ENCODE results near the gene KCNJ10.

The KCNJ10 gene

DNA sequence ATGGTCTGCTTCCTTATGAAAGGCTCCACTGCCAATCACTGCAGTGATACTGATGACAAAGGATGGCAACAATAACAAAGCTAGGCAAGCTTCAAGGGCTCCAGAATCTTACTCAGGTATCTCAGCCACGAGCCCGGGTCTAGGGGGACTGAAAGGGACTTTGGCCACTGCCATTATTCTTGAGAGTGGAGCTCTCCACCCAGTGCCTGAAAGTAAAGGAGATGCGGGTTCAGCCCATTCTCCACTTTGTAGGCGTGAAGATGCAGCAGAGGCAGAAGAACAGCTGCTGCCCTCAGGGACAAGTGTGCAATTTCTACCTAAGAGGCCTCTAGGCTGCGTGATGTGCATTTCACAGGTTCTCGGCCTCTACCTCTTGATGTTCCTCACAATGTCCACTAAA, 84.5 kb downstream of the KCNJ10 start:
- no peak for DNase-seq

DNA sequence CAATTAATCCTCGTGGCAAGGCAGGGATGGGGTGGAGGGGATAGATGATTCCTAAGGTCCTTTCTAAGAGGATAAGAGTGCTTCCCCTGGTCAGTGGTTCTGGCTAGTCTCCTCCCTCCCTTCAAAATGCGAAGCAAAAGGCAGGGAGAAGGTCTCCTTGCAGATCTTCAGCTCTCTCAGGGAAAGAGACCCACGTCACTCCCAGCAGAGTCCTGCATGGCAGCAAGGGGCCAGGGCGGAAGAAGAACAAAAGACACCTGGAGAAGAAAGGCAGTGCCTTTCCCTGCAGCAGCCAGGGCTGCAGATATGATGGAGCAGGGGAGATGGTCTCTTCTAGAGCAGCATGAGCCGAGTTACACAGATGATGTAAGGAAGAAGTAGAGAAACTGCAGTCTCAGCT, 86.3 kb downstream of the KCNJ10 start:
- DNase-seq = no peak

DNA sequence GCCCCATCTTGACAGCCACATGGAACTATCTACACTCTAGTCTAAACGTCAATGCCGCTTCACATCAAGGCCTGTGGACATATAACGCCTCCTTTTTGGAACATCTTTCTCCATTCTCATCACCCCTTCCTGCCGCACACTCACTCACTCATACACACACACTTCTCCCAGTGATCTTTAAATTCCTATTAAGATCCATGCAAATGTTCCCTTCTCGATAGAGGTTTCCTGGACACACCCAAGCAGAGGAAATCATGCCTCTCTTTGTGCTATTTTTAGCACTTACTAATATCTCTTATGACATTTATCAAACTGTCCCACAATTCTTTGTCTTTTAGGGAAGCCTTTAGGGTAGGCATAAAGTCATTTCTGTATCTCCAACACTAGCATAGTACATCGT, 87.7 kb downstream of the KCNJ10 start:
- DNase-seq = no peak

DNA sequence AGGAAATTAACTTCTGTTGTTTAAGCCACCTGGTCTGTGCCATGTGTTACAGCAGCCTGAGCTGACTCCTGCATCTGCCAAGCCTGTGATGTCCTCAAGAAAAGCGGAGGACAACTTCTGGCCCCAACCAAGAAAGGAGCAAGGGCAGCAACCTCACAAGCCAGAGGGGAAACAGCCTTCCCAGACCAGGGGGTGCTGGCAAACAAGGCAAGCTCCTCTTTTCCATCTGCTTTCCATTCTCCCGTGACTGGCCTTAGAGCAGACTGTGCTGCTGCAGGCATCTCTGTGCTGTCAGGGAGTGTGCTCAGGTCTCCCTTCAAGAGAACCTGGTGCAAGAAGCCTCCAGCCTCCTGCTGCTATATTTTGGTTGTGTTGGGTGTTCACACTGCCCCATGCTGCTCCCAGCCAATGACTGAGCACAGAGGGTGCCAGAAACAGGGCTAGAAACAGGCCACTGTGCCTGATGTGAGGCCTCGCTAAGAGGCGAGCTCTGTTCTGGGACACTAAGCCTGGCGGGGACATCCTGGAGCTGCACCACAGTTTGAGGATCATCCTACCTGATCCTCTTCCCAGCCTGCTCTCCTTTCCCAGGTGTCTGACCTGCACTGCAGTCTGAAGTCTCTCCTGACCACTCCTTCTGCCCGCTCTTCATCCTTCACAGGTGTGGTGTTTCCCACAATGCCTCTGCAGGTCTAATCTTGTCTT, 88.5 kb downstream of the KCNJ10 start:
- DNase-seq = no peak

DNA sequence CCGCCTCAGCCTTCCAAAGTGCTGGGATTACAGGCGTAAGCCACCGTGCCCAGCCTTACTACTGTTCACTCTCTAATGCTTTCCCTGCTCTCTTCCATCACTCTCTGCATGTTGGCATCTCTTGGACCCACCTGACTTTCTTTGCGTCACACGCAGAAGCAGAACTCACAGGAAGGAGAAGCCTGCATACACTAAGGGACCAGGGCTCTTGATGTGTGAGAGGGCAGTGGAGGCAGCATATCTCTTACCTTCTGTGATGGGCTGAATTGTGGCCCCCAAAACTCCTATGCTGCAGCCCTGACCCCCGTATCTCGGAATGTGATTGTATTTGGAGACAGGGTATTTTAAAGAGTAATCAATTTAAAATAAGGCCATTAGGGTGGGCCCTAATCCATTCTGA, 89.2 kb downstream of the KCNJ10 start:
- DNase-seq = no peak

DNA sequence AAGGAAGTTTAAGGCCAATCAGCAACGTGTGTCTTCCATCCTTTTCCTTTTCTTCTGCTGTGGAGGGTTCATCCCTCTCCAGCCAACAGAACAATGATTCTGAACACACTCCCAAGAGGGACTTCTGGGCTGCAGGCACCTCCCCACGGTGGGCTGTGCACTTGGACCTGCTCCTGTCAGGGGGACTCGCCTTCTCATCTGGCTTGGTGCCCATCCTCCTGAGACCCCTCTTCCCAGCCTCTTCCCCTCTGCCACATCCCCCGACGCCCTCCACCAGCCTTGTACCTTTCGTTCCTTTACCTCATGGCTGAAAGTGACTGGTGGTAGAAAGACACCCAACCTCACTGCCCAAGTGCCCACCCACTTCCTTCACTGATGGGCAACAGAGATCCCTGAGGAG, 89.9 kb downstream of the KCNJ10 start:
- DNase-seq = no peak

DNA sequence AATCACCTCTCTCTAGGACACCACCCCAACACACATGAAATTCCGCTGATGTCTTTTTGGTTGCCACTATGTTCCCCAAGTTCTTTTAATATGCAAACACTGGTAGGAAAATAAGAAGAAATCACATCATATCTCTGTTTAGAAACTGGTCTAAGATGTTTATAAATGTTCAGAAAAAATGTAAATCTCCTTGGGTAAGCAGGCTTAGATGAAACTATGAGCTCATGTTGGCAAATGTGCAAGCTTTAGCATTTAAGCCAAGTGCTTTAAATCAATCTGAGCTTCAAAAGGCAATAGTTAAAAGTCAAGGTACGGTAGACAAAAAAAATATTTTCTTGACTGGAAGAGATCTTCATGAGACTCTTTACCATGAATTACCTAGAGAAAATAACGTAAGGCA, 90.7 kb downstream of the KCNJ10 start:
- DNase-seq = no peak

DNA sequence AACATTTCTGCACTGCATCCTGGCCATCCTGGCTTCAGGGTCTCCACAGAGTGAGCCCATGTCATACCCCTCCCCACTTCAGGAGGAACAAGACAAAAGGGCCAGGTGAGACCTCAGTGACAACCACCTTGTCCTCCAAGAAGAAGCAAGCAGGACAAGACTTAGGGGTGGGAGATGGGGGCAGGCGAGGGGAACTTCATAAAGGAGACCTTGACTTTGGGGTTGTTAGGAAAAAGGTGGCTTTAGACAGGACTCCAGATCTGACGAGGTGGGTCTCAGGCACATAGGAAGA, 91.9 kb downstream of the KCNJ10 start:
- no peak for DNase-seq

DNA sequence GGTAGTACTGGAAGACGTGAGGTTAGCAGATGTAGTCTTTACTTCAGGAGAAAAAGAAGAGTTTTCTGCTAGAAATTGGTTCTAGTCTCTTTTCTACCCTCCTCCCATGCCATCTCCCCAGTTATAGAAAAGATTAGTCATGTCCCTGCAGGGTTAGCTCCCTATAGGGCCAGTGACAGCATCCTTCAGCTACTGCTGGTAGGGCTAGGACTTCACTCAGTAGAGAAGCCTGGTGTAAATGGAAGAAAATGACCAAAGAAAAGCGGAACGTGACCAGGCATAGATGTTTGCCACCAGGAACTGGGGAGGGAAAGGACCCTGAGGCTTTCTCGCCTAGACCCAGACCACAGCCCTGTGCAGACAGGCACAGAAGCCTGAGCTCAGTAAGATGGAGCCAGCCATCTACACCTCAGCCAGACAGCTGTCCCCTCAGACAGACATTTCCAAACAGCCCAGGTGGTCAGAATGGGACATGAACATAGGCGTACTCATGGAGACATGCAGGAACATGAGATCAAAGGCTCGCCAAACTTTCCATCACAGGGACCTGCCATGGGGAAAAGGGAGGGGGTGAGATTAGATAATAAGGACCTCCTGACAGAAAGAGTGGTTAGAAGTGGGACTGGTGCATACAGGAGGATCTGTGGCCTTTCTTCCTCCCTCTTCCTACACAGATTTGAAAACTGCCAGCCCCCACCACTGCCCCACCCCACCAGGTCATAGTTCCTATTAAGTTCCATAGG, 92.4 kb downstream of the KCNJ10 start:
- DNase-seq = no peak

DNA sequence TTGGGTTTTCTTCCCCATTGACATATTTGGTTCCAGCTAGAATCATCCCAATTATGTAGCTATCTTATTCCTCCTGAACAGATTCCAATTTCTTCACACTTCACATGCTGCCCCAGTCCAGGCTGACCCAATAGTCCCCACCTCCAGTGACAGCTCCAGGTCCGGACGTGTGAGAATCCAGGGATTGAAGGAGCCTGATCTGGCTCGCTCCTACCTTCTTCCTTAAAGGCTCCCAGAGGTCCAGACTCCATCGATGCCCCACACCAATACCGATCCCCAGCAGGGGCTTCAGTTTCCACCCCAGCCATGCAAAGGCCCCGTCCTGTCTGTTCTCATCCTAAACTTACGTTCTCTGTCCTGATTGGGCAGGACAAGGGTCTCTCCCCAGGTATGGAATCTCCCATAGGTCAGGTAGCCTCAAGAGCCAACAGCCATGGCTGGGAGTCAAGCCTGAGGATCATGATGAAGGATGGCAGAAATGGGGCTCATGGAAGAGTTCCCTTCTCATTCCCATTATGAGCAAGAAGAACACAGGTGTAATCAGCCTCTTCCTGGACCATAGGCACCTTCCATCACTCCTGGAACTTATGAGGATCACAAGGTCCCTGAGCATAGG, 95.5 kb downstream of the KCNJ10 start:
- DNase-seq = no peak

DNA sequence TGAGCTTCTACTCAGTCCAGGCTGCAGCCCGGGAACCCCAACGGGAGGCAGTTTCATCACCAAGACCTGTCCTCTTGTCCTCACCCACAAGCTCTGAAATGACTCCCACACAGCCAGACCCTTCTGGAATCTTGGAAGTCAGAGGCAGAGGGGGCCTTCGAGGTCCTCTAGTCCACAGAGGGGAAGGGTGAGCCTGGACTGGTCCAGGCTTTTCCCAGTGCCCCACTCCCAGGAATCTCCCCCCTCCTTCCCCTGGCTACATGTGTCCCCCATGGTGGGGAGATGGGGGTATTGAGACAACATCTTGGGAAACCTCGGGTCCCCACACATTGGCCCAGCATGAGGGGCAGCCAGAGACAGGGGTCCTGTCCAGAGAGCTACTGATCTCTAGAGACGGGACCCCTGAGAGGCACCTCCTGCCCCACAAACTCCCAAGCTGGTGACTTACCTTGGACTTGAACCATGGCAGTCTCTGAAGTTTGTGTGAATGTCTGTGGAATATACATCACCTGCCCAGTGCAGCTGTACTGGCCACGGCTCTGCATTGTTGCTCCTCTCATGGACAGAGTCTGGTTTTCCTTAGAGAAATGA, 96.5 kb downstream of the KCNJ10 start:
- DNase-seq = no peak

DNA sequence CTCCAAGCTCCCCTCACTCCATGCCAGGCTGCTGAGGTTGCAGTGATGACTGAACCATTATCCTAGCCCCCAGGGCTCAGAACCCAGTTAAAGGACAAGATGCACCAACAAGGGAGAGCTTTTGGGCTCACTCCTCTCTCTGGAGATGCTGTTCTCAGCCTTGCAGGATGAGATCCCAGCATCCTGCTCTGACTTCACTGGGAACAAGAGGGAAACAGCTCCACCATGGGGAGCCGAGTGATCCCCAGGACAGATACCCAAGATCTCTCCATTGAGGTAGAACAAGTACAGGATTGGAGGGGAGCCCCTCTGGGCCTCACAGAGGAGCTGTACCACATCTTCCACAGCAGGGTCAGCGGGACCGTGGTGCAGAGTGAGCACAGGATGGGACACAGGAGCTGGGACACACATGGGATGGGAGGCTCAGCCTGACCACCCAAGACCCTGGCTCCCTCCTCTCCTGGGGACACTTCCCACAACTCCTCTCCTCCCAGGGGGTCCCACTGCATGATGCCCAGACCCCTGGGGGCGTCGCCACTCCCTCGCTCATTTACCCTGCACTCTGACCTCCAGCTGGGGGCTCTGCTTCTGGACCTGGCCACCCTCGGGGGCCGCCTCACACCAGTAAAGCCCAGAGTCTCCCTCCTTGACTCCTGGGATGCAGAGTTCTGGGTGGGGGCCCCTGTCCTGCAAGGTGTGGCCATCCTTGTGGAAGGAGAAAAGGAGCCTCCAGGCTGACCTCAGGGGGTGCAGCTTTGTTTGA, 97.3 kb downstream of the KCNJ10 start:
- no peak for DNase-seq

DNA sequence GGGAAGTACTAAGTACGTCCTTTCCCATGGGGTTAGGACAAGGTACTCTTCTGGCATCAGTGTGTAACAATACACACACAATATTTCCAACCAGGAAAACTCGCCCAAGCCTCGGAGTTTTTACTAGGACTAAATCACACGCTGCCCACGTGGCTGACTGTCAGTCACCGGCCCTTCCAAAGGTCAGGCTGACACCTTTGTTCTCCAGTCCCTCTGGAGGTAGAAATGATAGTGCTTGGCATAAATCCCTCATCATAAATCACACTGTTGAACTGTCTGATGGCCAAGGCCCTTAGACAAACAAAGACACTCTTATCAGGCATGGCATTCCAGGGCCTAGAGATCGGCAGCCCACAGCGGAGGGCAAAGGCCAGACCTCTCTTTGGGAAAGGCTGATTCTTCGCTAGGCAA, 99.0 kb downstream of the KCNJ10 start:
- peak; percentile 5 for DNase-seq

DNA sequence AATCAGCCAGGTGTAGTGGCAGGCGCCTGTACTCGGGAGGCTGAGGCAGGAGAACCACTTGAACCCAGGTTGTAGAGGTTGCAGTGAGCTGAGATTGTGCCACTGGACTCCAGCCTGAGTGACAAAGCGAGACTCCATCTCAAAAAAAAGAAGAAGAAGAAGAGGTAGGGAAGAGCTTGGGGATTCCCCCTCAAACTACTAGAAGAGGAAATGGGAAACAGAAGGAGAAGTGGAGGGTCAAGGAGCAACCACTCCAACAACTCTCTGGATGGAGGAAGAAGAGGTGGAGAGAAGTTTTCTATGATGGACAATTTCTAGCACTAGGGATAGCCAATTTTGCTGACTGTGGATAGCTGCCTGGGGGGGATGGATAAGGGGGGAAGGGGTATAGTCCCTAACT, 101.1 kb downstream of the KCNJ10 start:
- no peak for DNase-seq

DNA sequence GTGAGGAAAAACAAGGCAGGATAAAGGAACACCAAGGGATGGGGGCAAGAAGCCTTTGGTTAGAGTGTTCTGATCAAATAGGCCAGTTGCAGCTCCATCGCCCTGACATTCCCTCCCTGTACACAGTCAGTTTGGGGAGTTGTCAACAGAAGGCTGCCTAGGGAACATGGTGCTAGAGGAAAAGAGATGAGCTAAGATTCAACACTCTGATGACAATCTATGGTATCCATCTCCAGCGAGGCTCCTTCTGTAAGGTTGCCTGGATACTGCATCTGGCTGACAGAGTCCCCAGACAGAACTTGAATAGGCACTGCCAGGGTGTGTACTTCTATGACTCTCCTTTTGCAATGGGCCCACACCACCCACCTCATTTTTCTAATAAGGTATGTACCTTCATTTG, 104.7 kb downstream of the KCNJ10 start:
- no peak for DNase-seq

DNA sequence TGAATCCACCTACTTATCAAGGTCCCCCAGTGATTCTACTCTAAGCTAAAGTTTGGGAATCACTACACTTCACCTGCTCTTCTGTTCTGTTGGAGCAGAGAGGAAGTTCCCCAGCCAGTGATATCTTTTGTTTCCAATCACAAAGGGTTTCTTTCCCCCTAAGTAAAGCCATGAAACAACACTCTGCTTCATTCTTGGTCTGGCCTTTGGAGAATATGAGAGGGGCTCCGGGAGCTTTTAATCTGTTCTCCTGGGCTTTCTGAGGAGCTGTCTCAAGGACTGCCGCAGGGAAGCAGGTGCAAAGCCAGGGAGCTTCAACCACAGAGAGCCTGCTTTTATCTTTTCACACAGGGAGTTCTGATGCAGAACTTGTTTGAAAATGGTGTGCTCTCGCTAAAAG, 105.8 kb downstream of the KCNJ10 start:
- no peak for DNase-seq

DNA sequence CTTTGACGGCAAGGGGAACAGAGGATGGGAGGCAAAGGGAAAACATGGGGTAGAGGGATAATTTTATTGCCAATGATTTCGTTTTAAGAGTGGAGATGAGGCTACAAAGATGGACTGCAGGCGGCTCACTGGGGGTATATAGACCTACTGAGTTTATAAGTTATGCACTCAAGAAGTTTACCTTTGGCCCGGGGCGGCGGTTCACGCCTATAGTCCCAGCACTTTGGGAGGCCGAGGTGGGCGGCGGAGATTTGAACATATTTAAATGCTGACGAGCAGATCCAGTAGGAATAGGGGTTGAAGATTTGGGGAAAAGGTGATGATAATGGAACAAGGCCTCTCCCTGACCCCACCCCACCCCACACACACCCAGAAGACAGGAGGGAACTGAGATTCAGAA, 107.8 kb downstream of the KCNJ10 start:
- no peak for DNase-seq

DNA sequence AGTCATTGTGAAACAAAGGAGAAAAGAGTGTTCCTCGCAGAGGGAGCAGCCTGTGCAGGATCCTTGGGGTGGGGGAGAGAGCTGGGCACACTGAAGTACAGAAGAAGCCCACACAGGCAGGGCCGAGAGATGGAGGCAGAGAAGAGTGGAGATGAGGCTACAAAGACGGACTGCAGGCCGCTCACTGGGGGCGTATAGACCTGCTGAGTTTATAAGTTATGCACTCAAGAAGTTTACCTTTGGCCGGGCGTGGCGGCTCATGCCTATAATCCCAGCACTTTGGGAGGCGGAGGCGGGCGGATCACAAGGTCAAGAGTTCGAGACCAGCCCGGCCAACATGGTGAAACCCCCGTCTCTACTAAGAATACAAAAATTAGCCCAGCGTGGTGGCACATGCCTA, 108.3 kb downstream of the KCNJ10 start:
- no peak for DNase-seq

DNA sequence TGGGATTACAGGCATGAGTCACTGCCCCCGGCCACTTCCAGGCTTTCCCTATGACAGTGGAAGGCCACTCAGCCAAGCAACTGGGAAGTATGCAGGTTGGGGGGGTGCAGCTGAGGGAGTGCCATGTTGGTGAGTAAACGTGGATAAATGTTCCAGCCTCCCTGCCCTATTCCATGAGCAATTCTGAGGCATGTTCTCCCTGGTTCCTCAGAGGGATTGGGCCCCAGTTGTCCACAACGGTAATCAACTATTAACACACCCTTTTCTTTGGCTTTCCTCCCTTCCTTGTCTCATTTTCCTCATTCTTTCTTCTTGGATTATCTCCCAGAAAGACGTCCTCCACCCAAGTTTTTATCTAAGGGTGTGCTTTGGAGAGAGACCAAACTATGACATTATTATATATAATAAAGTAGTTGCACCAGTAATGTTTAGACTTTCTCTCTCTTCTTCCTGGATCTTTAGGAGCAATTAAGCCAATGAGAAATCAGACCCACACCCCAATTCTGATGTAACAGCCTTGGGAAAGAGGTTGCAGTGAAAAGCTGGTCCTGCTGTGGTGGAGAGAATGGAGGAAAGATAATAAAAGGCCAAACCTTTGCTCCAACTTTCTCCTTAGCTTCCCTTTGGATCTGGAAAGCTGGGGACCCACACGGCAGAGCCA, 109.1 kb downstream of the KCNJ10 start:
- no peak for DNase-seq

DNA sequence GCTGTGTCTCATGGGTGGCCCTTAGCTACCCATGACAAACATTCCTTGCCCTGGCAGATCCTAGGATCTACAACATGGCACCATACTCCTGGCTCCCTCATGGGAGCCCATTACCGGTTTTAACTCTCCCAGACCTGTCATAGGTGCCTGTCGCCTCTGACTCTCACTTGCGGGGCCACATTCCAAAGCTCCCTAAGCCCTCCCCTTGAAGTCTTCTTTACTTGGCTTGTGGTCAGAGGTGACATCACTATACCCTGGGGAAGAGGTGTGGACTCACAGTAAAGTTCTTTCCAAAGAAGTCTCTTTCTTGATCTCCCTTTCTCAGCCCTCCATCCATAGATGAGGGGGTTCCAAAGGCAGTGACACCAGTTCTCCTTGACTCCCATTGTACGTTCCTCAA, 110.5 kb downstream of the KCNJ10 start:
- DNase-seq = no peak

DNA sequence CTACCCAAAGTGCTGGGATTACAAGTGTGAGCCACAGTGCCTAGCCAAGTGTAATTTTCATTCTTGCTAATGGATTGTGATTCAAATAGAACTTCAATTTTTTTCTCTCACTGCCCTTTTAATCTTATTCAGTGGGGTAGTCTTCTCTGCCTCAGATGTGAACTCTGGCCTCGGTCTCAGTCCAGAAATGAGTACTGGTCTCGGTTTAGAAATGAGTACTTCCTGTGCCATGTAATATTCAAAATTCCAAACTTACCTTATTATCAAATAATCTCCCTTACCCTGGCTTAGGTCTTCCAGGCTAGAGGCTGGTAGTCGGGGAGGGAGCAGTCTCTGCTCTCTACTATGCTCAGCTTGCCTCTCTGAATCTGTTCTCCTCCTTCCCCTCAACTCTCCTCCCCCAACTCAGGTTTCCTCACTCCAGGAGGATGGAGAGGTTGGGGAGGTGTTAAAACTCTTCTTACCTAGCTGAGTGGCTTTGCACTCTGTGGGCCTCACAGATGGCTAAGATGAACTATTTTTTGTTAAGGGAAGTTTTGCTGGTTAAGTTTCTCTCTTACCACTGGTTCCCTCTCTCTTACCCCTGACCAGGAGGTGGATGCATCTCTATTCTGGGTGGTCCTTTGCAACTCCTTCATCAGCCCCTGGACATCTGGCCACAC, 111.1 kb downstream of the KCNJ10 start:
- no peak for DNase-seq

DNA sequence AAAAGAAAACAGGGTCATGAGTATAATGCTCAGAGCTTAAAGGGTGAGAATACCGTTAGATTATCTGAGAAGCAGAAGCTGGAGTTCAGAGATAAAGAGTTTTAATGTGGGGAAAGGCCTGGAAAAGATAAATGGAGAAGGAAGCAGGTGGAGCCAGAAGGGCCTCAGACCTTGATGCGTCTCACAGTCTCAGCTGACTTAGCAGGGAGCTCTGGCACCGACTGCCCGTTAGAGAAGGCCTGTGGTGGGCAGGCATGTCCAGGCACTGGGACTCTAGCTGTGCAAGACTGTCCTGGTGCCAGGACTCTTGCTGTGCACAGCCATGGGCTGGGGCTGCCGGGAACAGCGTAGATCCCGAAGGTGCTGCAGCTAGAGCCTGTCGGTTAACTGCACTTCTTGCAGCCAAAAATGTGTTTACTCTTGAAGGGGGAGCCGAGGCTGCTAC, 112.1 kb downstream of the KCNJ10 start:
- no peak for DNase-seq
